Pons (tissue), 1 donor: ENCODE measurements around the gene ABHD11.
"Not testable (repeated sequence)": the region's sequence is repeated elsewhere in the genome, so short reads cannot be mapped to it uniquely, and the experiment has no call there.

Experiments used
- DNase-seq: peaks from one replicate; pipeline ENCODE4 v3.0.0-alpha.2; 2016; ENCODE audit warnings: low spot score

ABHD11 gene

GRCh38 chr7:73738612-73739386 is at the start of gene ABHD11:
TSS of gene ABHD11 (minus strand) at chr7:73738802. CDS start at chr7:73738770, 32 bp downstream.
- peak; percentile 96 for DNase-seq

- DNase-seq = not testable (repeated sequence)
These were observed 49.1 kb upstream of the ABHD11 start for GRCh38 chr7:73787786-73788048.

- DNase-seq = no peak
These were observed 48.0 kb upstream of the ABHD11 start for GRCh38 chr7:73786588-73786987.

GRCh38 chr7:73779517-73779916 is 40.9 kb upstream of the ABHD11 start:
- DNase-seq = no peak

GRCh38 chr7:73778801-73779389 is 40.3 kb upstream of the ABHD11 start:
- DNase-seq = no peak

- no peak for DNase-seq
These were observed 36.3 kb upstream of the ABHD11 start for GRCh38 chr7:73774923-73775322.

- no peak for DNase-seq
These were observed 35.3 kb upstream of the ABHD11 start for GRCh38 chr7:73773700-73774517.

GRCh38 chr7:73770860-73771670 is 32.5 kb upstream of the ABHD11 start:
- DNase-seq = no peak

GRCh38 chr7:73770002-73770859 is 31.6 kb upstream of the ABHD11 start, which contains the start of gene CLDN3:
TSS of gene CLDN3 (minus strand) at chr7:73770270. CDS start at chr7:73770049, 221 bp downstream.
- no peak for DNase-seq

GRCh38 chr7:73769481-73770001 is 30.9 kb upstream of the ABHD11 start:
- no peak for DNase-seq

- no peak for DNase-seq
These were observed 30.3 kb upstream of the ABHD11 start for GRCh38 chr7:73768641-73769480.

GRCh38 chr7:73766556-73767229 is 28.1 kb upstream of the ABHD11 start:
- DNase-seq = no peak

- no peak for DNase-seq
These were observed 24.0 kb upstream of the ABHD11 start for GRCh38 chr7:73762659-73762999.

GRCh38 chr7:73761854-73762658 is 23.5 kb upstream of the ABHD11 start:
- no peak for DNase-seq

GRCh38 chr7:73758581-73759138 is 20.1 kb upstream of the ABHD11 start:
- no peak for DNase-seq

GRCh38 chr7:73749931-73750776 is 11.6 kb upstream of the ABHD11 start:
- peak; percentile 52 for DNase-seq

GRCh38 chr7:73746378-73746777 is 7.8 kb upstream of the ABHD11 start:
- DNase-seq = no peak
